B cell (primary cell): Measurements from ENCODE around the gene TMEM164. TPM values are rescaled to one million over a fixed set of nuclear protein-coding genes. Genes with fewer than 3 reads are reported as not detected.
"Not testable (repeated sequence)": the region's sequence is repeated elsewhere in the genome, so short reads cannot be mapped to it uniquely, and the experiment has no call there.

Source experiments
- ATAC-seq: fragments of 200-7000 bp; cut with Tn5 transposase; one replicate; pipeline ENCODE4 v1.10.0; 2021; ENCODE audit warnings: low read depth, mild to moderate bottlenecking, moderate number of reproducible peaks, moderate library complexity
- CTCF ChIA-PET: fragments of 350-600 bp; sonication (Branson Sonifier 250); formaldehyde crosslinking; loops from one replicate; lab custom pipeline; 2021; ENCODE audit warnings: antibody characterized with exemption, inconsistent platforms; lab: Charles Lee
- POLR2A ChIA-PET: fragments of 350-600 bp; sonication (Branson Sonifier 250); formaldehyde crosslinking; loops from one replicate; lab custom pipeline; 2021; ENCODE audit warnings: antibody characterized with exemption; lab: Charles Lee
- DNase-seq: peaks from one replicate; pipeline ENCODE4 v3.0.0; 2013
- H2AFZ ChIP-seq: 2 replicates; pipeline ENCODE4 v1.6.1; 2012; ENCODE audit warnings: mild to moderate bottlenecking, low read depth, low read length; ENCODE audit not compliant: insufficient read depth, poor library complexity, severe bottlenecking
- H3K27ac ChIP-seq, 2 donors: 1 replicate in 1 of 2; 2 replicates in 1 of 2; pipeline ENCODE4 v1.5.1; 2012 to 2013; ENCODE audit warnings: low read length in 2 of 2, mild to moderate bottlenecking in 2 of 2, moderate library complexity in 1 of 2
- H3K27me3 ChIP-seq, 4 experiments: fragments of 200-600 bp in 1 of 4; sonication (generic) in 1 of 4; replicated peaks in 1 of 4; 1 replicate in 2 of 4; 2 replicates in 2 of 4; pipeline versions ENCODE4 v1.6.1 to v1.7.0; 2013 to 2016; ENCODE audit warnings: low read length in 3 of 4, mild to moderate bottlenecking in 2 of 4, mixed read lengths in 1 of 4, moderate library complexity in 1 of 4; ENCODE audit not compliant: insufficient read depth in 4 of 4, control insufficient read depth in 3 of 4; ENCODE audit errors: control extremely low read depth in 1 of 4
- H3K36me3 ChIP-seq, 2 experiments: replicated peaks in 1 of 2; 1 replicate in 1 of 2; 2 replicates in 1 of 2; pipeline versions ENCODE4 v1.6.1 to v1.7.1; 2013; ENCODE audit warnings: low read length in 1 of 2; ENCODE audit not compliant: insufficient read depth in 2 of 2, control insufficient read depth in 1 of 2; ENCODE audit errors: control extremely low read depth in 1 of 2, extremely low read depth in 1 of 2
- H3K4me1 ChIP-seq, 2 donors: fragments of 200-600 bp in 1 of 2; sonication (generic) in 1 of 2; 1 replicate in 1 of 2; 2 replicates in 1 of 2; pipeline versions ENCODE4 v1.5.1 to v1.6.1; 2013 to 2017; ENCODE audit warnings: low read length in 2 of 2; ENCODE audit not compliant: control insufficient read depth in 2 of 2, insufficient read depth in 2 of 2
- H3K4me2 ChIP-seq: replicated peaks from 2 replicates; pipeline ENCODE3; 2012; ENCODE audit warnings: mild to moderate bottlenecking, low read depth, low read length; ENCODE audit not compliant: poor library complexity, severe bottlenecking
- H3K4me3 ChIP-seq, 5 experiments: fragments of 200-600 bp in 1 of 5; sonication (generic) in 1 of 5; 1 replicate in 3 of 5; 2 replicates in 2 of 5; pipeline versions ENCODE4 v1.5.1 to v1.7.0; 2011 to 2016; ENCODE audit warnings: low read length in 4 of 5, mild to moderate bottlenecking in 4 of 5, low read depth in 2 of 5, control low read depth in 1 of 5, moderate library complexity in 1 of 5; ENCODE audit not compliant: insufficient read depth in 1 of 5; ENCODE audit errors: control extremely low read depth in 1 of 5, extremely low read depth in 1 of 5
- H3K79me2 ChIP-seq: fragments of 200-600 bp; sonication (generic); one replicate; pipeline ENCODE4 v1.6.0; 2016; ENCODE audit warnings: low read length; ENCODE audit not compliant: control insufficient read depth, insufficient read depth
- H3K9ac ChIP-seq: fragments of 200-600 bp; sonication (generic); 2 replicates; pipeline ENCODE4 v1.6.1; 2017; ENCODE audit warnings: mild to moderate bottlenecking, low read length, moderate library complexity
- H3K9me3 ChIP-seq, 3 donors: one replicate each; pipeline versions ENCODE4 v1.6.1 to v1.7.1; 2013; ENCODE audit warnings: low read length in 2 of 3; ENCODE audit not compliant: control insufficient read depth in 2 of 3, insufficient read depth in 1 of 3; ENCODE audit errors: control extremely low read depth in 1 of 3
- H4K20me1 ChIP-seq: 2 replicates; pipeline ENCODE4 v1.6.0; 2012; ENCODE audit warnings: mild to moderate bottlenecking, low read length; ENCODE audit not compliant: insufficient read depth, control insufficient read depth, poor library complexity, severe bottlenecking
- H3K27ac Mint-ChIP-seq: one replicate; pipeline ENCODE4 v1.8.0; 2021; ENCODE audit warnings: mixed read lengths
- H3K27me3 Mint-ChIP-seq: one replicate; pipeline ENCODE4 v1.8.0; 2021; ENCODE audit warnings: mixed read lengths
- H3K4me1 Mint-ChIP-seq: one replicate; pipeline ENCODE4 v1.8.0; 2021; ENCODE audit warnings: mixed read lengths
- H3K4me3 Mint-ChIP-seq: one replicate; pipeline ENCODE4 v1.8.0; 2021; ENCODE audit warnings: mixed read lengths
- H3K9me3 Mint-ChIP-seq: one replicate; pipeline ENCODE4 v1.8.0; 2022; ENCODE audit warnings: mixed read lengths; ENCODE audit not compliant: insufficient read depth
- CTCF ChIP-seq: fragments of 200-600 bp; IDR thresholded peaks from one replicate; pipeline ENCODE4 v1.8.0; 2022; ENCODE audit warnings: antibody characterized with exemption, mild to moderate bottlenecking
- EZH2 ChIP-seq: IDR thresholded peaks from 2 replicates; pipeline ENCODE4 v1.6.1; 2012; ENCODE audit warnings: borderline replicate concordance, low read depth, mild to moderate bottlenecking, moderate library complexity, low read length; ENCODE audit not compliant: insufficient read depth, poor library complexity, severe bottlenecking
- WGBS: methylation state at CpG from one replicate; pipeline ENCODE4 v1.1.5; 2013; ENCODE audit warnings: missing lambda C conversion rate; ENCODE audit not compliant: insufficient coverage; 5-methylcytosine and 5-hydroxymethylcytosine counted together
- intact Hi-C: fragments of 100-400 bp; cut with micrococcal nuclease; formaldehyde crosslinking; loops from one replicate; pipeline ENCODE4 v1.10.0; 2022
- polyA plus RNA-seq: library from polyadenylated mRNA; depleted of rRNA; stranded (reverse); fragments of >200 nt; gene quantifications from 2 replicates; pipeline ENCODE4 v1.2.3, GENCODE V29; 2012
- total RNA-seq, 2 donors: library from RNA; stranded (reverse); fragments of 120-200 nt in 1 of 2; gene quantifications; 1 replicate in 1 of 2; 2 replicates in 1 of 2; pipeline versions ENCODE4 v1.2.3 to v1.2.4, GENCODE V29; 2013 to 2022

Gene TMEM164
- total and polyA plus RNA-seq, 2 donors (not counting 1 experiment from before 2014, with no cell fraction given) = 9.4 to 26.6 TPM

GRCh38 chrX:110153244-110153643 lies 150.3 kb downstream of the TMEM164 start:
- no peaks in the 10 kb centered on the region for H3K79me2 ChIP-seq
- H3K9me3 ChIP-seq = no peaks in the 10 kb centered on the region
- no peak overlapping the region for H2AFZ ChIP-seq
- ATAC-seq (no peak), DNase-seq (no peak)
- Mint-ChIP-seq H3K27ac (no peak overlapping the region), H3K9me3 (no peaks in the 10 kb centered on the region), H3K4me1 (no peaks in the 10 kb centered on the region), H3K27me3 (no peaks in the 10 kb centered on the region), H3K4me3 (no peak overlapping the region)
- ChIA-PET CTCF (interaction anchor here (1.8 to 28.8 kb wide), 2 partner anchors 10 to 258 kb away, joined by 4 to 721 read pairs; no protein-coding TSS in a partner anchor), POLR2A (no interaction called here)
- intact Hi-C loops = no loop called here
- no peak overlapping the region for H3K27ac ChIP-seq
- WGBS = no CpG with 5 or more reads among the region's 2 CpGs
- H4K20me1 ChIP-seq = no peaks in the 10 kb centered on the region
- H3K36me3 ChIP-seq = peaks cover 0 to 2% of the 10 kb centered on the region in 2 experiments
- no peak for TF ChIP-seq CTCF
- TF ChIP-seq EZH2 = no peak
- H3K27me3 ChIP-seq = no peaks in the 10 kb centered on the region
- no peak overlapping the region for H3K4me3 ChIP-seq
- H3K4me1 ChIP-seq = no peaks in the 10 kb centered on the region
- no peak overlapping the region for H3K4me2 ChIP-seq
- H3K9ac ChIP-seq = no peak overlapping the region

GRCh38 chrX:110153896-110154295 lies 151.0 kb downstream of the TMEM164 start:
- Mint-ChIP-seq H3K9me3 (no peaks in the 10 kb centered on the region), H3K27me3 (no peaks in the 10 kb centered on the region), H3K4me3 (no peak overlapping the region), H3K4me1 (peaks cover under 1% of the 10 kb centered on the region), H3K27ac (no peak overlapping the region)
- no peak overlapping the region for H3K27ac ChIP-seq
- no peaks in the 10 kb centered on the region for H3K9me3 ChIP-seq
- no peaks in the 10 kb centered on the region for H3K79me2 ChIP-seq
- TF ChIP-seq EZH2 = no peak
- TF ChIP-seq CTCF = no peak
- CTCF ChIA-PET = interaction anchor here (28.8 kb wide), 1 partner anchor 258 kb away, joined by 721 read pairs; no protein-coding TSS in a partner anchor
- ATAC-seq (no peak), DNase-seq (no peak)
- peaks cover 0 to 2% of the 10 kb centered on the region in 2 experiments for H3K36me3 ChIP-seq
- no peak overlapping the region for H3K4me3 ChIP-seq
- POLR2A ChIA-PET = no interaction called here
- no peaks in the 10 kb centered on the region for H3K4me1 ChIP-seq
- no peaks in the 10 kb centered on the region for H4K20me1 ChIP-seq
- H3K27me3 ChIP-seq = no peaks in the 10 kb centered on the region
- no CpG with 5 or more reads among the region's 2 CpGs for WGBS
- no peak overlapping the region for H3K9ac ChIP-seq
- no peak overlapping the region for H2AFZ ChIP-seq
- H3K4me2 ChIP-seq = no peak overlapping the region
- intact Hi-C loops = no loop called here

- H3K4me3 Mint-ChIP-seq, H3K4me2 ChIP-seq, ATAC-seq, H3K4me1 ChIP-seq, H3K27me3 ChIP-seq, H3K79me2 ChIP-seq, H3K27me3 Mint-ChIP-seq, H3K9ac ChIP-seq, H3K27ac Mint-ChIP-seq, H3K4me1 Mint-ChIP-seq, H3K9me3 ChIP-seq, POLR2A ChIA-PET, H2AFZ ChIP-seq, intact Hi-C loops, H3K27ac ChIP-seq, H3K4me3 ChIP-seq, H3K36me3 ChIP-seq, H4K20me1 ChIP-seq, H3K9me3 Mint-ChIP-seq, DNase-seq: not testable (repeated sequence)
- 100% methylated on average over 1 of the region's 5 CpGs for WGBS
- CTCF ChIA-PET = interaction anchor here (7.8 to 28.8 kb wide), 2 partner anchors 7 to 257 kb away, joined by 76 to 721 read pairs; no protein-coding TSS in a partner anchor
These were observed 151.4 kb downstream of the TMEM164 start for GRCh38 chrX:110154328-110154727.
